ENCODE data around the gene CNTN4. TPM values are rescaled to one million over a fixed set of nuclear protein-coding genes. Genes with fewer than 3 reads are reported as not detected.

CNTN4 gene
- total and polyA plus RNA-seq, 2 of the 8 experiments (the other 6 are each of a cell fraction or from before 2014, with no cell fraction given) = 0.41 to 2.2 TPM

DNA sequence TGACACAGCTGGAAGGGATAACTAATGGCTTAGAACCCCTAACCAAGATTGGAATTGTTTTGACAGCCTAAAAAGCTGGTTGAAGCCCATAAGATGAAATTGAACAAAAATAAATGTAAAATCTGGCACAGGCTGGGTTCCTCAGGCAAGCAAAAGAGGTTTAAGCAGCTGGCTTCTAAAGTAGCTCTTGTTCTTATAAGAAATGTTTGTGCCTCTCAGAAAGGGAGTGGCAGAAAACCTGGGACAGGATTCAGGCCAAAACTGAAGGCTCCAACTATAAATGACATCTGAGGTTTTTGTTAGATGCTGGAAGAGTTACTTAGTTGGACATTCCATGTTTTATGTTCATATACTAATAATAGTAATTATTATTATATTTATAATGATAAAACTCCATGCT lies 378.3 kb downstream of the CNTN4 start (continued):
- TF ChIP-seq, protein P1, sequence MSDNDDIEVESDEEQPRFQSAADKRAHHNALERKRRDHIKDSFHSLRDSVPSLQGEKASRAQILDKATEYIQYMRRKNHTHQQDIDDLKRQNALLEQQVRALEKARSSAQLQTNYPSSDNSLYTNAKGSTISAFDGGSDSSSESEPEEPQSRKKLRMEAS (IDR thresholded peaks at IDR 0.05) = no peak
- TF ChIP-seq CBX8 (IDR thresholded peaks at IDR 0.05; ENCODE audit: borderline replicate concordance, low read depth, low read length) (no peak), GABPA (IDR thresholded peaks at IDR 0.05; ENCODE audit: borderline replicate concordance, insufficient read depth, low read length) (no peak), POU5F1 (IDR thresholded peaks at IDR 0.05; ENCODE audit: low read depth, low read length) (no peak), GTF2F1 (IDR thresholded peaks at IDR 0.05; ENCODE audit: borderline replicate concordance, low read depth, low read length) (no peak), EZH2 (IDR thresholded peaks at IDR 0.05; ENCODE audit: low read depth, low read length, severe bottlenecking) (no peak), RFX5 (IDR thresholded peaks at IDR 0.05; ENCODE audit: borderline replicate concordance, low read depth, low read length) (no peak), SP2 (IDR thresholded peaks at IDR 0.05; ENCODE audit: low read length) (no peak)
- TF ChIP-seq, protein P2, sequence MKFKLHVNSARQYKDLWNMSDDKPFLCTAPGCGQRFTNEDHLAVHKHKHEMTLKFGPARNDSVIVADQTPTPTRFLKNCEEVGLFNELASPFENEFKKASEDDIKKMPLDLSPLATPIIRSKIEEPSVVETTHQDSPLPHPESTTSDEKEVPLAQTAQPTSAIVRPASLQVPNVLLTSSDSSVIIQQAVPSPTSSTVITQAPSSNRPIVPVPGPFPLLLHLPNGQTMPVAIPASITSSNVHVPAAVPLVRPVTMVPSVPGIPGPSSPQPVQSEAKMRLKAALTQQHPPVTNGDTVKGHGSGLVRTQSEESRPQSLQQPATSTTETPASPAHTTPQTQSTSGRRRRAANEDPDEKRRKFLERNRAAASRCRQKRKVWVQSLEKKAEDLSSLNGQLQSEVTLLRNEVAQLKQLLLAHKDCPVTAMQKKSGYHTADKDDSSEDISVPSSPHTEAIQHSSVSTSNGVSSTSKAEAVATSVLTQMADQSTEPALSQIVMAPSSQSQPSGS (IDR thresholded peaks at IDR 0.05; ENCODE audit: low read length) = no peak
